HCT116 (cell line): ENCODE data around the gene POLR2A. TPM values are rescaled to one million over a fixed set of nuclear protein-coding genes. Genes with fewer than 3 reads are reported as not detected.

ENCODE experiments used
- ATAC-seq: fragments of 200-7000 bp; cut with Tn5 transposase; 2 replicates; pipeline ENCODE4 v1.9.1; 2020; ENCODE audit warnings: mild to moderate bottlenecking, moderate library complexity
- BruUV-seq: library from RNA; stranded (reverse); fragments of 400-500 nt; replicated peaks from 2 replicates; lab custom pipeline; 2021; lab: Mats Ljungman, UMichigan
- CTCF ChIA-PET: fragments of 300-600 bp; sonication (Branson Sonifier 250); formaldehyde crosslinking; loops from one replicate; lab custom pipeline; 2021; ENCODE audit warnings: antibody characterized with exemption; lab: Charles Lee
- POLR2A ChIA-PET: fragments of 300-600, 350-600 bp; sonication (Branson Sonifier 250); formaldehyde crosslinking; loops from one replicate; lab custom pipeline; 2021; ENCODE audit warnings: antibody characterized with exemption; lab: Charles Lee
- RAD21 ChIA-PET, 2 experiments: fragments of 300-600 bp; sonication (Branson Sonifier 250); formaldehyde crosslinking; loops; one replicate each; lab custom pipeline; 2023; ENCODE audit warnings: low total read pairs in 2 of 2; ENCODE audit not compliant: uncharacterized antibody in 2 of 2, unreplicated experiment in 2 of 2, low non-redundant PET in 1 of 2; lab: Charles Lee
- DNase-seq: peaks from one replicate; pipeline ENCODE4 v3.0.0-alpha.2; 2010; ENCODE audit warnings: low read depth, low spot score
- H2AFZ ChIP-seq: fragments of 200-600 bp; shearing (Covaris generic), sonication (generic); 2 replicates; pipeline ENCODE4 v1.6.1; 2017; ENCODE audit warnings: low read depth, mixed run types, mixed read lengths, antibody characterized with exemption, low read length; ENCODE audit not compliant: poor library complexity, severe bottlenecking
- H3K27ac ChIP-seq: 2 replicates; pipeline ENCODE4 v1.5.1; 2012; ENCODE audit warnings: low read depth, low read length
- H3K27me3 ChIP-seq: fragments of 200-600 bp; sonication (generic); 2 replicates; pipeline ENCODE4 v1.6.1; 2016; ENCODE audit warnings: mixed run types, low read length, mixed read lengths; ENCODE audit not compliant: insufficient read depth
- H3K36me3 ChIP-seq, 2 experiments: fragments of 200-500 bp in 1 of 2; fragments of 200-600 bp in 1 of 2; sonication (Bioruptor generic) in 1 of 2; sonication (generic) in 1 of 2; 2 replicates each; pipeline versions ENCODE4 v1.5.1 to v1.6.1; 2014 to 2016; ENCODE audit warnings: low read length in 2 of 2, inconsistent platforms in 1 of 2, mixed read lengths in 1 of 2, mixed run types in 1 of 2; ENCODE audit not compliant: insufficient read depth in 2 of 2, control insufficient read depth in 1 of 2
- H3K4me1 ChIP-seq, 2 experiments: fragments of 200-600 bp in 1 of 2; sonication (generic) in 1 of 2; 2 replicates each; pipeline versions ENCODE4 v1.5.1 to v1.6.1; 2012 to 2017; ENCODE audit warnings: low read length in 2 of 2, inconsistent platforms in 1 of 2, mild to moderate bottlenecking in 1 of 2, mixed read lengths in 1 of 2, mixed run types in 1 of 2, moderate library complexity in 1 of 2; ENCODE audit not compliant: insufficient read depth in 2 of 2, control insufficient read depth in 1 of 2
- H3K4me2 ChIP-seq: fragments of 200-600 bp; sonication (generic); 2 replicates; pipeline ENCODE4 v1.6.1; 2017; ENCODE audit warnings: mixed run types, low read length, mixed read lengths
- H3K4me3 ChIP-seq, 2 experiments: fragments of 200-600 bp in 1 of 2; sonication (generic) in 1 of 2; replicated peaks in 1 of 2; 2 replicates each; pipeline ENCODE4 v1.5.1; 2011 to 2016; ENCODE audit warnings: low read length in 2 of 2, control low read depth in 1 of 2, low read depth in 1 of 2, mild to moderate bottlenecking in 1 of 2, mixed read lengths in 1 of 2, mixed run types in 1 of 2
- H3K79me2 ChIP-seq: fragments of 200-600 bp; sonication (generic); 2 replicates; pipeline ENCODE4 v1.6.1; 2017; ENCODE audit warnings: mild to moderate bottlenecking, mixed run types, low read length, moderate library complexity, mixed read lengths; ENCODE audit not compliant: insufficient read depth
- H3K9ac ChIP-seq: fragments of 200-600 bp; sonication (generic); 2 replicates; pipeline ENCODE4 v1.6.1; 2016; ENCODE audit warnings: low read length, mixed read lengths
- H3K9me2 ChIP-seq: fragments of 200-600 bp; sonication (generic), shearing (Covaris generic); 2 replicates; pipeline ENCODE4 v1.6.1; 2017; ENCODE audit warnings: mixed run types, mild to moderate bottlenecking, moderate library complexity; ENCODE audit not compliant: insufficient read depth
- H3K9me3 ChIP-seq, 2 experiments: fragments of 200-500 bp in 1 of 2; fragments of 200-600 bp in 1 of 2; sonication (Bioruptor generic) in 1 of 2; sonication (generic) in 1 of 2; 2 replicates each; pipeline ENCODE4 v1.6.1; 2014 to 2017; ENCODE audit warnings: low read length in 2 of 2, mixed read lengths in 2 of 2, inconsistent platforms in 1 of 2, low read depth in 1 of 2, mild to moderate bottlenecking in 1 of 2, mixed run types in 1 of 2, moderate library complexity in 1 of 2; ENCODE audit not compliant: control insufficient read depth in 1 of 2, insufficient read depth in 1 of 2
- H4K20me1 ChIP-seq: fragments of 200-600 bp; sonication (generic), shearing (Covaris generic); 2 replicates; pipeline ENCODE4 v1.6.1; 2017; ENCODE audit warnings: mixed run types, mild to moderate bottlenecking, moderate library complexity; ENCODE audit not compliant: insufficient read depth
- CBX3 ChIP-seq: IDR thresholded peaks from 2 replicates; pipeline ENCODE4 v1.6.1; 2012; ENCODE audit warnings: low read depth
- CEBPB ChIP-seq: IDR thresholded peaks from 2 replicates; pipeline ENCODE4 v1.6.1; 2012; ENCODE audit warnings: low read depth
- CTCF ChIP-seq, 3 experiments: fragments of 200-600 bp in 1 of 3; sonication (generic) in 1 of 3; IDR thresholded peaks in 2 of 3; conservative IDR thresholded peaks in 1 of 3; 2 replicates each; pipeline ENCODE4 v1.5.1; 2012 to 2017; ENCODE audit warnings: low read depth in 2 of 3, low read length in 2 of 3, antibody characterized with exemption in 1 of 3, borderline replicate concordance in 1 of 3, control low read depth in 1 of 3, mild to moderate bottlenecking in 1 of 3, mixed read lengths in 1 of 3, mixed run types in 1 of 3, moderate library complexity in 1 of 3; ENCODE audit not compliant: insufficient read depth in 1 of 3
- JUND ChIP-seq: IDR thresholded peaks from 2 replicates; pipeline ENCODE4 v1.6.1; 2012
- MAX ChIP-seq: IDR thresholded peaks from 2 replicates; pipeline ENCODE4 v1.6.1; 2012
- POLR2A ChIP-seq: IDR thresholded peaks from 2 replicates; pipeline ENCODE4 v1.7.0; 2011; ENCODE audit warnings: borderline replicate concordance; ENCODE audit not compliant: insufficient read depth, insufficient read length; ENCODE audit errors: extremely low read depth
- SIN3A ChIP-seq: IDR thresholded peaks from 2 replicates; pipeline ENCODE4 v1.6.1; 2012; ENCODE audit warnings: low read depth
- SP1 ChIP-seq: IDR thresholded peaks from 2 replicates; pipeline ENCODE4 v1.6.1; 2012; ENCODE audit warnings: low read depth
- ZBTB33 ChIP-seq: IDR thresholded peaks from 2 replicates; pipeline ENCODE4 v1.6.1; 2011; ENCODE audit warnings: mild to moderate bottlenecking, low read length, moderate library complexity; ENCODE audit not compliant: insufficient replicate concordance; ENCODE audit errors: extremely low read depth
- intact Hi-C: fragments of 100-400 bp; cut with micrococcal nuclease; formaldehyde crosslinking; loops from 2 replicates; pipeline ENCODE4 v1.10.0; 2022
- total RNA-seq: library from RNA; stranded (reverse); gene quantifications from one replicate; pipeline ENCODE4 v1.2.1, GENCODE V29; 2021; ENCODE audit not compliant: unreplicated experiment

Gene POLR2A
- total RNA-seq, 1 experiment from 2014 or later, result 205 TPM

GRCh38 chr17:7486181-7486580, 2.0 kb downstream of the POLR2A start:
- DNase-seq (no peak), ATAC-seq (no peak)
- BruUV-seq, result no TSS peak
- ChIA-PET POLR2A (interaction anchor here (1.2 kb wide), 1 partner anchor 82 kb away, joined by 3 read pairs; the partner anchor contains the start of gene TMEM256), CTCF (no interaction called here), RAD21 (interaction anchor here in 1 of 2 experiments (0.8 kb wide), 1 partner anchor 40 kb away, joined by 3 read pairs; no protein-coding TSS in a partner anchor)
- H3K4me3 ChIP-seq, result peak overlapping the region; percentile 95 to 100; a peak in 2 of 4 replicates
- H4K20me1 ChIP-seq, result peaks cover 42% of the 10 kb centered on the region; the same call in 1 of the 2 replicates
- H2AFZ ChIP-seq, result no peak overlapping the region
- peaks cover 5 to 27% of the 10 kb centered on the region in 2 experiments; a peak in 3 of 4 replicates for H3K36me3 ChIP-seq
- H3K4me1 ChIP-seq, result peaks cover 9 to 35% of the 10 kb centered on the region in 2 experiments; a peak in 3 of 4 replicates
- H3K9me2 ChIP-seq, result no peaks in the 10 kb centered on the region
- H3K9ac ChIP-seq, result peak overlapping the region; percentile 10; the same call in 1 of the 2 replicates
- no peaks in the 10 kb centered on the region for H3K27me3 ChIP-seq
- no peak for TF ChIP-seq SIN3A
- TF ChIP-seq ZBTB33, result no peak
- TF ChIP-seq JUND, result no peak
- no peak for TF ChIP-seq CTCF (IDR thresholded peaks at IDR 0.05 in 2 of 3, conservative IDR thresholded peaks at IDR 0.05 in 1 of 3; ENCODE audit: borderline replicate concordance in 1 of 3, insufficient read depth in 1 of 3, low read depth in 2 of 3, low read length in 2 of 3)
- no peak for TF ChIP-seq CBX3
- no peak for TF ChIP-seq MAX
- no peak for TF ChIP-seq POLR2A
- no peak for TF ChIP-seq SP1
- no peak for TF ChIP-seq CEBPB
- H3K27ac ChIP-seq, result peak overlapping the region; percentile 4; the same call in 1 of the 2 replicates
- H3K4me2 ChIP-seq, result peak overlapping the region; percentile 100
- no peaks in the 10 kb centered on the region for H3K9me3 ChIP-seq
- H3K79me2 ChIP-seq, result peaks cover 67% of the 10 kb centered on the region
- intact Hi-C loops, result loop anchor here (10.0 kb wide), 1 partner anchor 79 kb away; the partner anchor contains the start of gene SENP3
